Aorta (tissue), 5 donors: Measurements from ENCODE around the gene ZNF423. TPM values are rescaled to one million over a fixed set of nuclear protein-coding genes. Genes with fewer than 3 reads are reported as not detected.

Experiments used
- ATAC-seq: fragments of 200-7000 bp; cut with Tn5 transposase; one replicate; pipeline ENCODE4 v1.9.1; 2022; ENCODE audit warnings: moderate library complexity; ENCODE audit not compliant: low FRiP score
- DNase-seq, 2 donors: peaks; one replicate each; pipeline ENCODE4 v3.0.0-alpha.2; 2020
- H3K27ac ChIP-seq, 2 donors: one replicate each; pipeline ENCODE4 v1.5.1; 2013; ENCODE audit warnings: low read length in 2 of 2, mild to moderate bottlenecking in 2 of 2, moderate library complexity in 2 of 2, control low read depth in 1 of 2, inconsistent platforms in 1 of 2, low read depth in 1 of 2
- H3K27me3 ChIP-seq, 2 donors: one replicate each; pipeline ENCODE4 v1.6.1; 2013; ENCODE audit warnings: control low read depth in 1 of 2, low read length in 1 of 2, mild to moderate bottlenecking in 1 of 2, moderate library complexity in 1 of 2; ENCODE audit not compliant: insufficient read depth in 2 of 2, control insufficient read depth in 1 of 2
- H3K36me3 ChIP-seq, 2 donors: one replicate each; pipeline ENCODE4 v1.6.1; 2013; ENCODE audit warnings: control low read depth in 1 of 2, low read length in 1 of 2, mild to moderate bottlenecking in 1 of 2; ENCODE audit not compliant: insufficient read depth in 2 of 2, control insufficient read depth in 1 of 2
- H3K4me1 ChIP-seq, 2 donors: one replicate each; pipeline ENCODE4 v1.6.1; 2013; ENCODE audit warnings: low read length in 2 of 2, control low read depth in 1 of 2, mild to moderate bottlenecking in 1 of 2, moderate library complexity in 1 of 2; ENCODE audit not compliant: insufficient read depth in 2 of 2, control insufficient read depth in 1 of 2
- H3K4me3 ChIP-seq, 2 donors: one replicate each; pipeline ENCODE4 v1.5.1; 2013; ENCODE audit warnings: low read length in 2 of 2, control low read depth in 1 of 2, mild to moderate bottlenecking in 1 of 2
- H3K9me3 ChIP-seq: one replicate; pipeline ENCODE4 v1.6.1; 2013; ENCODE audit warnings: mild to moderate bottlenecking, low read length; ENCODE audit not compliant: control insufficient read depth
- WGBS, 2 donors: extraction: QIAGEN DNeasy Blood & Tissue Kit; methylation state at CpG; one replicate each; pipeline ENCODE4 v1.1.7; 2013; 5-methylcytosine and 5-hydroxymethylcytosine counted together
- intact Hi-C, 2 donors: fragments of 100-400 bp; cut with DNase I; formaldehyde crosslinking; loops; one replicate each; pipeline versions ENCODE4 v1.14.2 to v1.15.0; 2022
- polyA plus RNA-seq, 2 donors: library from polyadenylated mRNA; stranded (reverse); fragments of 200-250 nt; gene quantifications; one replicate each; pipeline ENCODE4 v1.2.3, GENCODE V29; 2013
- total RNA-seq, 2 donors: library from RNA; stranded (reverse); fragmentation: NEBNext Ultra II Directional; extraction: Animal tissue kit (Norgen Biotek cat#: 25700); gene quantifications; one replicate each; pipeline ENCODE4 v1.2.1, GENCODE V29; 2021
- donor health status: healthy with polysubstance abuse.
- donor health status: Bipolar disorder and iron deficiency.
- donor health status: DM: no; HTN: no; CAD: no.
- donor health status: DM: no; HTN: no; CAD: no.
- donor health status: DM: yes; HTN: yes; CAD: no.

The ZNF423 gene
- total and polyA plus RNA-seq, 4 donors = 3.1 to 43.1 (median 10.0) TPM

DNA sequence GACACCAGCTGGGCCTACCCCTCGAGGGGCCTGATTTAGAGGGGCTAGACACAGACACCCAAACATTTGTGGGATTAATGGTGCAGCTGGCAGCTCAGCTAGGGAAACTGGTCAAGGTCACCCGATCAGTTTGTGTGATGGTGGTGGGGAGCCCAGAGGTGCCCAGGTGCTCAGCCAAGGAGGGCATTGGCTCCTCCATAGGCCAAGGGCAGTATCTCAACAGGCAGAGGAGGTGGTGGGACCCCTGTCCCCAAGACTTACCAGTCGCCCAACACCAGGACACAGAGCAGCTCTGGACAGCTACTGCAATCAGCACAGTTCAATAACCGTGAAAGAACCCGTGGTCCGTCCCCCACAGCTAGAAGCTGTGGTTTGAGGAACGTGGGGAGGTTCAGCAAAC lies 361.4 kb downstream of the ZNF423 start:
- Histone ChIP-seq H3K4me3 (no peak overlapping the region), H3K27me3 (no peaks in the 10 kb centered on the region), H3K36me3 (no peaks in the 10 kb centered on the region), H3K27ac (no peak overlapping the region), H3K9me3 (no peaks in the 10 kb centered on the region), H3K4me1 (no peaks in the 10 kb centered on the region)
- DNase-seq = peak in 1 of 2 donors; percentile 23
- intact Hi-C loops = loop anchor here (5.0 to 10.0 kb wide), 3 partner anchors 98 to 258 kb away; no protein-coding TSS in a partner anchor
- WGBS, 2 donors = 78% methylated on average over 7 of the region's 7 CpGs
- ATAC-seq = no peak

DNA sequence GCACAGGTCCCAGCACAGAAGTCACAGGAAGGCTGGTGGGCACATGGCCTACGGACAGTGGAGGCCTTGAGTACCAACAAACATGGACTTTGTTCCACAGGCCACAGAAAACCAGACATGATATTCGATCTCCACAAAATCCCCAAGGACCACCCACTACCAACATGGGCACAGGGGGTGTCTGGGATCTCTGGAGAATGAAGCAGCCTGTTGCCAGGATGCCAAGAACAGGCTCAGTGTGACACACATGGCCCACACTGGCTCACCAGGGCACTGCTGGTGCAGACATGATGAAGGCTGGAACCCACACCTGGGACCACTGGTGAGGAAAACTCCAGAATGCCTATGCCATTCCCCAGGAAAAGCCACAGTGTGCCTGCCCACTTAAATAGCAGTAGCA lies 362.1 kb downstream of the ZNF423 start:
- Histone ChIP-seq H3K27me3 (no peaks in the 10 kb centered on the region), H3K4me1 (no peaks in the 10 kb centered on the region), H3K36me3 (no peaks in the 10 kb centered on the region), H3K4me3 (no peak overlapping the region), H3K27ac (no peak overlapping the region), H3K9me3 (no peaks in the 10 kb centered on the region)
- intact Hi-C loops = loop anchor here (2.0 to 10.0 kb wide), 4 partner anchors 98 to 383 kb away; no protein-coding TSS in a partner anchor
- 82 to 84% methylated on average over 2 of the region's 2 CpGs for WGBS, 2 donors
- ATAC-seq (no peak), DNase-seq (peak in 1 of 2 donors; percentile 20)

DNA sequence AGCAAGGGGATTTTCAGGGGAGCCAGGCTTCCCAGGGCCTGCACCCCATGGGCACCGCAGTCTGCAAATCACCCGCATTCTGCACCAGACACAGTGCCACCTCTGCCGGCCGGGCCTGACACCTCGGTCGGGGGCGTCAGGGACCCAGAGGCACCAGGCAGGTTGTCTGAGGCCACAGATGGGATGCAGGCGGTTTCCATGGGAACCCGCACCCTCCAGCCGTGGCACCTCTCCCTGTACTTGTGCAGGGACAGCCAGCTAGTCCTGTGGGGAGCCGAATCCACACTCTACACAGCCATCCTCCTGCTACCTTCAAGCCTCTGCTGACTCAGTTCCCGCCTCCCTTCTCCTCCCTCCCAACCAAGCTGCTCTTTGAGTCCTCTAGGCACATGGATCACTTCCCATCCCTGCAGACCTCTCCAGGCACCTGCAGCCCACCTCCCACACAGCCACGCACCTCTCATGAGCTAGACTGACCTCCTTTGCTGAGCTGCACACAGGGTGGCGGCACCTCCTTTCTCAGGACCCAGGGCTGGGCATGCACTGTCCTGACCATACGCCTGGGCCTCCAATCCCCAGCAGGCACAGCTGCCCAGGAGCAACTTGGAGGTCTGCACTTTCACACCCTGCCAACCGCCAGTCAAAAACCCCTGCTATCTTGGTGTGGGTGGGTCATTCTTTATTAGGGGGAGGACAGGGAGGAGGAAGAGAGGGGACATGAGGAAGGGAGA lies 362.9 kb downstream of the ZNF423 start:
- 95 to 96% methylated on average over 16 of the region's 16 CpGs for WGBS, 2 donors
- ATAC-seq = no peak
- Histone ChIP-seq H3K4me3 (no peak overlapping the region), H3K4me1 (no peaks in the 10 kb centered on the region), H3K27me3 (no peaks in the 10 kb centered on the region), H3K9me3 (no peaks in the 10 kb centered on the region), H3K36me3 (no peaks in the 10 kb centered on the region), H3K27ac (no peak overlapping the region)
- intact Hi-C loops = loop anchor here (2.0 to 10.0 kb wide), 4 partner anchors 99 to 384 kb away; no protein-coding TSS in a partner anchor
- peak in 1 of 2 donors; percentile 39 for DNase-seq

DNA sequence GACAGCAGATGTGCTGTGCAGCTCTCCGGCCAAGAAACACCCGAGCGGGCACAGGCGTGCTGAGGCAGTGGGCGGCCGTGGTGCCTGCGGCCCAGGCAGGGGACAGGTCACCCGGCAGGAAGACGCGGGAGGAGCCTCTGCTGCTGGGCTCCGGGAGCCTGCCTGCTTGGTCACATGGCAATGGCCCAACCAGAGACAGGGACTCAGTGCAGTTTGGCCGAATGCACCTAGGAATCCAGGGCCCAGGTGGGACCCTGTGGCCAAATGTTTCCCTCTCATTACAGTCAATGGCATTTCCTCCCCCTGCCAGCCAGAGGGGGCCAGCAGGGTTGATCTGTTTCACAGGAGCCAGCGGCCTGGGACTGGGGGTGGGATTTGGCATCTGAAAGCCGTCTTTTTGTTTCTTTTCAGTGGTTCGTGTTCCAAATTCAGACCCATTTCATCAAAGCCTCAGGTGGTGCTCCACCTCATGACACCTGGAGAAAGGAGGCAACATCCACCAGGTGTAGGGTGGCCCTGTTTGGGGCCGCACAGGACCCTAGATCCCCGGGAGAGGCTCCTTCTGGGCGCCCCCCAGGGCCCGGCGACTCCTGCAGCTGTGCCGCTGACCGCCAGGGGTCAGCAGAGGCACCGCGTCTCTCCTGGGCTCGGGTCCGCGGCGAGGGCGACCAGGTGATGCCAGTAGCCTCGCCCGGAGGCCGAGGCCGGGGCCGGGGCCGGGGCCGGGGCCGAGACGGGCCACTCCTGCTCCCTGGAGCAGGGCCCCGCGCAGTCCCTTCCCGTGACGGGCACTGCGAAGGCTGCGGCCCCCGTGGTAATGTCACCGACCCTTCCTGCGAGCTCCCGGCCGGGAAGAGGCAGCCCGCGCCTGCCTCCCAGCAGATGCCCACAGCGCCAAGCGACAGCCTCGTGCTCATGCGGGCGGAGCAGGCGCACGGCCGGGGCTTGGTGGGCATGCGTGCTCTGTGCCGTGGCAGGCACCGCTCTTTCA lies 363.8 kb downstream of the ZNF423 start:
- peak; percentile 61 to 86 for DNase-seq
- 23 to 24% methylated on average over 45 to 62 of the region's 62 CpGs for WGBS, 2 donors

DNA sequence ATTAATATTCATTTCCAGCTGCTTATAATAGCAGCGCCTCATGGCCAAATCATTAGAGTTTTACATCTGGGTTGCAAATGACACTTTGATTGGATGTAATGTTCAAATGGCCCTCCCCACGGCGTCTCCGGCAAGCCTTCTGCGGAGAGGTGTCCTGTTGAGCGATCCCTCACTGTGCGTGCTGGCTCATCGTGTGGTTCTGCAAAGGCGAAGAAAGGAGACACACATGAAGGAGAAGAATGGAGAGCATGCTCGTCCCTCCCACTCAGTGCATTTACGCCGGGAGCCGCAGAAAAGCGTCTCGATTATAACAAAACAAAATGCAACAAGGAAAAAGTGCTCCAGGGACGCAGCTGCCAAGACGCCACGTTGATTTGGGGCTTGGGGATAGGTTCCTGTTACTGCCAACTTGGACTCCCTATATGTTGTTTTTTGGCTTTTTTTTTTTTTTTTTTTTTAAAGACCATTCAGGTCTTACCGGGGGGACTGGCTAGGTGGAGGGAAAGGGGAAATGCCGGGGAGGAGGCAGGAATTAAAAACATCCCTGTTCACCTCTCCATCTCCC lies 364.7 kb downstream of the ZNF423 start:
- peak in 1 of 2 donors; percentile 29 for DNase-seq

More for the DNA sequence above, 363.8 kb downstream of the ZNF423 start:
- Histone ChIP-seq H3K4me3 (peak overlapping the region in 1 of 2 donors; percentile 11), H3K36me3 (no peaks in the 10 kb centered on the region), H3K4me1 (no peaks in the 10 kb centered on the region), H3K27ac (no peak overlapping the region), H3K27me3 (no peaks in the 10 kb centered on the region), H3K9me3 (no peaks in the 10 kb centered on the region)
- peak; percentile 85 for ATAC-seq
- intact Hi-C loops = loop anchor here (2.0 to 10.0 kb wide), 4 partner anchors 100 to 385 kb away; no protein-coding TSS in a partner anchor

DNA sequence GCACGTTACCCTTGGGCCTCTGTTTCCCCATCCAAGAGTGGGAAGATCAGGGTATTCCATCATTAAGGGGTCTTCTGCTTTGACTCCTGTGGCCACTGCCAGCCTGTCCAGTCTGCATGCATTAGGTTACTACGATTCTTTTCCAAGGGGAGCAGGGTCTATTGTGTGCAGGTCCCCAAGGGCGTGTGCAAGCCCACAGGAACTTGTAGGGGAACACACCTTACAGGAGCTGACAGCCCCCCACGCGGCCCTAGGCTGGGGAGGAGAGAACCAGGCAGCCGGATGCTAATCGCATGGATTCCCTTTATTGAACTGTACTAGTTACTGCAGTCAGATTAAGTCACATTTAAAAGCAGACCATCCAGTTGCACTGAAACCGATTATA lies 365.6 kb downstream of the ZNF423 start:
- DNase-seq (peak in 1 of 2 donors; percentile 4), ATAC-seq (no peak)
- no peaks in the 10 kb centered on the region for H3K4me1 ChIP-seq
- H3K27ac ChIP-seq = no peak overlapping the region
- intact Hi-C loops = loop anchor here (5.0 to 10.0 kb wide), 3 partner anchors 102 to 262 kb away; no protein-coding TSS in a partner anchor
- H3K4me3 ChIP-seq = no peak overlapping the region
- H3K27me3 ChIP-seq = no peaks in the 10 kb centered on the region
- H3K9me3 ChIP-seq = no peaks in the 10 kb centered on the region
- H3K36me3 ChIP-seq = no peaks in the 10 kb centered on the region
- 95 to 98% methylated on average over 8 of the region's 8 CpGs for WGBS, 2 donors

More for the DNA sequence above, 364.7 kb downstream of the ZNF423 start:
- intact Hi-C loops = loop anchor here (5.0 to 10.0 kb wide), 3 partner anchors 101 to 261 kb away; no protein-coding TSS in a partner anchor
- no peaks in the 10 kb centered on the region for H3K27me3 ChIP-seq
- H3K4me3 ChIP-seq = no peak overlapping the region
- H3K9me3 ChIP-seq = no peaks in the 10 kb centered on the region
- no peak for ATAC-seq
- no peaks in the 10 kb centered on the region for H3K36me3 ChIP-seq
- 88 to 89% methylated on average over 20 of the region's 20 CpGs for WGBS, 2 donors
- H3K27ac ChIP-seq = no peak overlapping the region
- H3K4me1 ChIP-seq = no peaks in the 10 kb centered on the region

- no peaks in the 10 kb centered on the region for H3K4me1 ChIP-seq
- H3K9me3 ChIP-seq = no peaks in the 10 kb centered on the region
- DNase-seq (peak in 1 of 2 donors; percentile 26), ATAC-seq (no peak)
- no peak overlapping the region for H3K27ac ChIP-seq
- H3K4me3 ChIP-seq = no peak overlapping the region
- no peaks in the 10 kb centered on the region for H3K27me3 ChIP-seq
- WGBS, 2 donors = 95 to 96% methylated on average over 7 of the region's 7 CpGs
- intact Hi-C loops = loop anchor here (5.0 to 10.0 kb wide), 5 partner anchors 102 to 372 kb away; partner anchors contain the start of gene ZNF423 (in 1 of the 2)
- H3K36me3 ChIP-seq = no peaks in the 10 kb centered on the region
Observed at GRCh38 chr16:49489686-49490320, 366.1 kb downstream of the ZNF423 start.
